Kidney epithelial cell (primary cell): Measurements from ENCODE around the gene PGGHG. TPM values are rescaled to one million over a fixed set of nuclear protein-coding genes. Genes with fewer than 3 reads are reported as not detected.

Experiments used
- DNase-seq: peaks from one replicate; pipeline ENCODE4 v3.0.0-alpha.2; 2010; ENCODE audit warnings: low read depth
- H3K27me3 ChIP-seq: 2 replicates; pipeline ENCODE4 v1.6.0; 2011; ENCODE audit warnings: low read length; ENCODE audit not compliant: control insufficient read depth, insufficient read depth
- H3K36me3 ChIP-seq: 2 replicates; pipeline ENCODE4 v1.5.1; 2011; ENCODE audit warnings: low read length; ENCODE audit not compliant: control insufficient read depth, insufficient read depth
- H3K4me3 ChIP-seq: 2 replicates; pipeline ENCODE4 v1.5.1; 2011; ENCODE audit warnings: low read depth, mild to moderate bottlenecking, control low read depth, low read length
- total RNA-seq: library from RNA; depleted of rRNA; stranded (reverse); fragments of >200 nt; gene quantifications from 2 replicates; pipeline ENCODE4 v1.2.3, GENCODE V29; 2015
- TF ChIP-seq, protein P1 (sequence below): IDR thresholded peaks from 2 replicates; pipeline ENCODE4 v1.5.1; 2011; ENCODE audit warnings: mild to moderate bottlenecking, moderate library complexity, low read length, control low read depth, inconsistent platforms; ENCODE audit not compliant: insufficient read depth, poor library complexity, severe bottlenecking

The PGGHG gene
- total RNA-seq, 1 donor from 2014 or later: 10.5 TPM

DNA sequence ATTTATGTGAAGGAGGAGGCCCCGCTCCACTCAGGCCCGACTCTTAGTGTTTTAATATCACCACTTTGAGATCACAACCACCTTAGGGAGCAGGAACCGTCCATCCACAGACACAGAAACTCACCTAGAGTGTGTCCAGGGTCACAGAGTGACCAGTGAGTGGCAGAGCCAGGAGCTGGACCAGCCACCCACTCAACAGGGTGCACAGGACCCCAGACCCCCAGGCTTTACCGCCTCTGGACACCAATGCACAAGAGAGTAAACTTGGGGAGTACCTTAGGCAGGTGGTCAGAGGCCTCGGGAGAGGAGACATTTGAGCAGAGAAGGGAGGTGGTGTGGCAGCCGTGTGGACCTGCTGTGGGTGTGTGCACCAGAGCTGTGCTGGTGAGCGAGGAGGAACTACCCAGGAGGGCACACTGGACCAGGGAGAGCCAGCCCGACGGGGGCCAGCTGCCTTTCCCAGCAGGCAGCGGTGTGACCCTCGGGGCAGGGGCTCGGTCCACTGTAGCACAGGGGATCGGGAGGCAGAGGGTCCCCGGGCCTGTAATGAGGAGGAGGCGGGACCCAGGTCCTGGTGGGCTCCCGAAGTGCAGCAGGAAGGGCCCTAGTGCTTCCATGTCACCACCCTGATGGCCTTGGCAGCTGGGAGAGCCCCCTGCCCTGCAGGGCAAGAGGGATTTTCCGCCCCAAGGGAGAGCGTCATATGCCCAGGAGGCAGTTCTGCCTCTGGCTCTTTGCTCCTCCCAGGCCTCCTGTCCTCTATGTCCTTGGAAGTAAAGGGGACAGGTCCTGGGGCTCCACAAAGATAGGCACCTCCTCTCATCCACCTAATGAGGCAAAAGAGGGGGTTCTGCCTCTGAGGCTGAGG lies 18.2 kb upstream of the PGGHG start:
- Histone ChIP-seq H3K4me3 (no peak overlapping the region), H3K27me3 (peaks cover 27% of the 10 kb centered on the region), H3K36me3 (no peaks in the 10 kb centered on the region)
- TF ChIP-seq, protein P1, sequence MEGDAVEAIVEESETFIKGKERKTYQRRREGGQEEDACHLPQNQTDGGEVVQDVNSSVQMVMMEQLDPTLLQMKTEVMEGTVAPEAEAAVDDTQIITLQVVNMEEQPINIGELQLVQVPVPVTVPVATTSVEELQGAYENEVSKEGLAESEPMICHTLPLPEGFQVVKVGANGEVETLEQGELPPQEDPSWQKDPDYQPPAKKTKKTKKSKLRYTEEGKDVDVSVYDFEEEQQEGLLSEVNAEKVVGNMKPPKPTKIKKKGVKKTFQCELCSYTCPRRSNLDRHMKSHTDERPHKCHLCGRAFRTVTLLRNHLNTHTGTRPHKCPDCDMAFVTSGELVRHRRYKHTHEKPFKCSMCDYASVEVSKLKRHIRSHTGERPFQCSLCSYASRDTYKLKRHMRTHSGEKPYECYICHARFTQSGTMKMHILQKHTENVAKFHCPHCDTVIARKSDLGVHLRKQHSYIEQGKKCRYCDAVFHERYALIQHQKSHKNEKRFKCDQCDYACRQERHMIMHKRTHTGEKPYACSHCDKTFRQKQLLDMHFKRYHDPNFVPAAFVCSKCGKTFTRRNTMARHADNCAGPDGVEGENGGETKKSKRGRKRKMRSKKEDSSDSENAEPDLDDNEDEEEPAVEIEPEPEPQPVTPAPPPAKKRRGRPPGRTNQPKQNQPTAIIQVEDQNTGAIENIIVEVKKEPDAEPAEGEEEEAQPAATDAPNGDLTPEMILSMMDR: no peak
- no peak for DNase-seq

DNA sequence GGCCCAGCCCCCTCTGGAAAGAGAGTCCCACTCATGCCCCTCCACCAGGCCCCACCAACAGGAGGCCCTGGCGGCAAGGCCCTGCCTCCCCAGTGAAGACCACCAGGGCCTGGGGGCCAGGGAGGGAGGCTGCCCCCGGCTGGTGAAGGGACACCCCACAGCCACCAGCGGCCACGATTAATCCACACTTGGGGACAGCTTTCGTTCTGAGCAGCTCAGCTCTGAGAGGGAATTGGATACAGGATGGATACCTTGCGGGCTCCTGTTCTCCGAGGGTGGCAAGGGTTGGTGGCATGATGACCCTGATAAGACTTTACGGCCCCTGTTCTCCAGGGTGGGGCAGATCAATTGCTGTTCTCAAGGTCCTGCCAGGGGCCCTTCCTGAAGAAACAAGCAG lies 17.6 kb upstream of the PGGHG start:
- Histone ChIP-seq H3K36me3 (no peaks in the 10 kb centered on the region), H3K4me3 (no peak overlapping the region), H3K27me3 (peaks cover 27% of the 10 kb centered on the region)
- DNase-seq: no peak
- TF ChIP-seq, protein P1: no peak

DNA sequence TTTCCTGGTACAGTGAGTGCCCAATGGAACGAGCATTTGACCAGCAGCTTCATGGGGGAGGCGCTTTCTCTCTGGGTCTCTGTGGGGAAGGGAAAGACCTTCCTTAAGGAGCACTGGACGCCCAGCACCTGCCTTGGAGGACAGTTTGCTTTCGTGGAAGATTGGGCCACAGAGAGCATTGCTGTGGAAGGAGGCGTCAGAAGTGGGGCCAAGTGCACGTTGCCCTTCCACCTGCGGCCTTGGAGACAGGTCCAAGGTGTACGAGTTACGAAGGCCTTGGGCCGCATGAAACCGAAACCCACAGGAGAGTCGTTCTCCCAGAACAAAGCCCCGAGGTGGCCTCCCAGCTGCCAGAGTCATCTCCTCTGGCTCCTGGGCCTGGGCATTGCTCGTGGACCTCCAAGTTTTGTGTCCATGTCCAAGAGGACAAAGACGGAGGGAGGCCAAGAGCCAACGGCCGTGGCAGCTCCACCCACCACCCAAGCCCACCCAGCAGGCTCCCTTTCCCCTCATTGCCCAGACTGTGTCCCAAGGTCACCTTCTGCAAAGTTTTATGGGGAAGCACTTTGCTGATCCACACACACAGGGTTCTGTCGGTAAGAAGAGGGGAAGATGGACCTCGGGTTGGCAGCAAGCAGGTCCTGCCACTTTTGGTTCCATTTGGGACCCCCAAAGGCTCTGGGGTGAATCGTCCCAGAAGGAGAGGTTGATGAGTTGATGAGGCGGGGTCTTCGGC lies 16.6 kb upstream of the PGGHG start:
- peaks cover 27% of the 10 kb centered on the region for H3K27me3 ChIP-seq
- no peak overlapping the region for H3K4me3 ChIP-seq
- no peaks in the 10 kb centered on the region for H3K36me3 ChIP-seq
- DNase-seq: no peak
- TF ChIP-seq, protein P1: no peak

DNA sequence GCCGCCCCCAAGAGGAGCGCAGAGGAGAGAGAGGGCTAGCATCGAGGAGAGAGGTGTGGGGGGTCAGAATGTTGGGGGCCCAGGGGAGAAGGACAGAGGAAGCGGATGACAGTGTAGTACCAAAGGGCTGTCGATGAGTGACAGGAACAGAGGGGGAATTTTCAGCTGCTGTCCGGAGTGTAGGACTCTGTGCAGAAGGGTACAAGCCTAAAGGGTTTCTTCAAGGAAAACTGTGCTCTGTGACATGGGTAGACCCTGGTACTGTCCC lies 16.1 kb upstream of the PGGHG start:
- TF ChIP-seq, protein P1: no peak
- Histone ChIP-seq H3K4me3 (no peak overlapping the region), H3K27me3 (peaks cover 27% of the 10 kb centered on the region), H3K36me3 (no peaks in the 10 kb centered on the region)
- no peak for DNase-seq

DNA sequence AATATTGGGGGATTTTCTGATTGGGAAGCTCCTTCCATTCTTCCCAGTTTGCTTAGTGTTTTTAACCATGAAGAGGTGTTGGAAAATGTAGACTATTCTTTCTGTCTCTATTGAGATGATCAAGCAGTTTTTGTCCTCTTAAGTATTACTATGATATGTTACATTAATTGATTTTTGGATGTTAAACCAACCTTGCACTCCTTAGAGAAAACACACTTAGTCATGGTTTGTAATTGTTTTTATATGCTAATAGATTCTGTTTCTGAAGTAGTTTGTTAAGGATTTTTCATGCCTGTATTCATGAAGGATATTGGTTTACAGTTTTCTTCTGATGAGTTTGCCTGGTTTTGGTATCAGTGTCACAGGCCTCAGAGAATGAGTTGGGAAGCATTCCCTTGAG lies 12.7 kb upstream of the PGGHG start:
- TF ChIP-seq, protein P1: no peak
- Histone ChIP-seq H3K4me3 (no peak overlapping the region), H3K27me3 (peaks cover 47% of the 10 kb centered on the region), H3K36me3 (no peaks in the 10 kb centered on the region)
- no peak for DNase-seq
